Chondrocyte (in vitro differentiated cells): ENCODE data around the gene ZNF711. TPM values are rescaled to one million over a fixed set of nuclear protein-coding genes. Genes with fewer than 3 reads are reported as not detected.
"Not testable (repeated sequence)": the region's sequence is repeated elsewhere in the genome, so short reads cannot be mapped to it uniquely, and the experiment has no call there.

ENCODE experiments used
- DNase-seq: peaks from one replicate; pipeline ENCODE4 v3.0.0; 2021; ENCODE audit warnings: mixed read lengths, low spot score
- H3K27ac Mint-ChIP-seq: one replicate; pipeline ENCODE4 v1.8.0; 2021; ENCODE audit warnings: mild to moderate bottlenecking, moderate library complexity, mixed read lengths; ENCODE audit not compliant: unreplicated experiment
- H3K27me3 Mint-ChIP-seq: 2 replicates; pipeline ENCODE4 v1.8.0; 2021; ENCODE audit warnings: low read depth, mixed read lengths
- H3K36me3 Mint-ChIP-seq: 2 replicates; pipeline ENCODE4 v1.8.0; 2021; ENCODE audit warnings: low read depth, mixed read lengths
- H3K4me1 Mint-ChIP-seq: 2 replicates; pipeline ENCODE4 v1.8.0; 2021; ENCODE audit warnings: low read depth, mild to moderate bottlenecking, mixed read lengths
- H3K4me3 Mint-ChIP-seq: one replicate; pipeline ENCODE4 v1.8.0; 2021; ENCODE audit warnings: mild to moderate bottlenecking, moderate library complexity, mixed read lengths; ENCODE audit not compliant: unreplicated experiment
- H3K9me3 Mint-ChIP-seq: 2 replicates; pipeline ENCODE4 v1.8.0; 2021; ENCODE audit warnings: low read depth, mixed read lengths
- CTCF ChIP-seq: fragments of 200-600 bp; sonication (generic); IDR thresholded peaks from 2 replicates; pipeline ENCODE4 v1.5.0; 2021; ENCODE audit warnings: antibody characterized with exemption, mild to moderate bottlenecking, moderate library complexity
- total RNA-seq: library from RNA; stranded (reverse); gene quantifications from 3 replicates; pipeline ENCODE4 v1.2.1, GENCODE V29; 2021

Gene ZNF711
- total RNA-seq, 1 donor from 2014 or later = 7.2 TPM

DNA sequence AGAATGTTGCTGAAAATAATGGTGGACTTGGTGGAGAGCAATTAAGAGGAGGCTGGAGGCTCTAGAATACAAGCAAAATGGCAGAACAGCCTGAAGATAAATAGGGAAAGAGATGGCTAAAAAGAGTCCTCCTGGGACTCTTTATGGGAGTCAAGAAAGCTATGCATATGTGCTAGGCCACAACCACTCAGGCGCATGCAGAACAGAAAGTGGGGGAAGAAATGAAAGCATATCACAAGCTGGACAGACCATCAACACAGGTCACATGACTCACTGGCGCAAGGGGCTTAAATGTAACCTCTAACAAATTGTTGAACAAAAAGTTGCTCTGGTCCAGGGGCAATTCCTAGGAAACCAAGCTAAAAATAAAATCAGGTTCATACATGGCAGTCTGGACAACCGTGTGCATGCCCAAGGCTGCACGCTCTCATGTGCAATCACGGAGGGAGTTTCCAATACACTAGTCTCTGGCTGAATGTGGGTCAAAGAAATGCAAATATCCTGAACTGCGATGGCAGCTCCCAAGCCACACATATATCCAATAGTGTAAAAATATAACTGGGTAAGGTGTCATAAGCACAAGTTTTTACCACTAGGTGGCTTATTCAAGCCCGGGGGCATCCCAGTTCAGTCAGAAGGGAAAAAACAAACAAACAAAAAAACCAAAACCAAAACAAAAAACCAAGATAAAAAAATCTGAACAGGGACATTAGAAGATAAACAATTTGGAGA, 45.4 kb downstream of the ZNF711 start:
- no peaks in the 10 kb centered on the region for H3K36me3 Mint-ChIP-seq
- no peak for DNase-seq

DNA sequence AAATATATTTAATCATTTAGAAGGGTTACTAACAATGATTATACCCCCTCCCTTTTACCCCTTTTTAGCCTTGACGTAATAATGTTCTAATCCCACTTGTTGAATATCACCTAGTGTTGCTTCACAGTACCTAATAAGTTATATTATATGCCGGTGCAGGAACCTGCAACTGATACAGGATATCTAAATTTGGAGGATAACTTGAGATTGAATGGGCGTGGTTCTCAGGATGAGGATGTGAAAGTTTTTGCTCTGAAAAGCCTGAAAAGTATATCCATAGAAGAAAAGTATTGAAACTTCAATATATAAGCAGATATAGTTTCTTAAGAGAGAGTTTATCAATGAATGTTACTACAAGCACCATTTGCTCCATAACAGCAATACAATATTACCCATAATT, 59.8 kb downstream of the ZNF711 start:
- DNase-seq = no peak
- Mint-ChIP-seq H3K4me3 (no peak overlapping the region), H3K27ac (no peak overlapping the region), H3K9me3 (peaks cover 17% of the 10 kb centered on the region), H3K36me3 (no peaks in the 10 kb centered on the region), H3K27me3 (no peaks in the 10 kb centered on the region), H3K4me1 (no peaks in the 10 kb centered on the region)
- TF ChIP-seq CTCF = no peak

More for the DNA sequence above, 45.4 kb downstream of the ZNF711 start:
- H3K27me3 Mint-ChIP-seq = no peaks in the 10 kb centered on the region
- H3K27ac Mint-ChIP-seq = no peak overlapping the region
- no peak overlapping the region for H3K4me3 Mint-ChIP-seq
- no peaks in the 10 kb centered on the region for H3K4me1 Mint-ChIP-seq
- TF ChIP-seq CTCF = no peak
- peaks cover 40% of the 10 kb centered on the region for H3K9me3 Mint-ChIP-seq

DNA sequence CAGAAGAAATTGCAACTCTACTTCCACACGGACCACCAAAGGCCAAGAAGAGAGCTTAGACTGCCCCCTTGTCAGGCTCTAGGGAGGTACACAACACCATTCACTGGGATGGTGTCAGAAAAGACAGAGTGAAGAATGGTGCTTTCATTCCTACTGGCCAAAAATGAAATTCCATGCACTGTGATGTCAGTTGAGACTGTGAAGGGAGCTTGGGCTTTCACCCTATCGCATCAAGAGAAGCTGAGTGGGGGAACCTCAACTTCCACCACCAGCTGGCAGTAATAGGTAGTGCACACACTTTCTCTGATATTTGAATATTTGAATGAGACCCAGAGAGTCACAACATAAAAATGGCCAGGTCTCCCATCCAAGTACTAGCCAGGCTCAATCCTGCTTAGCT, 65.9 kb downstream of the ZNF711 start:
- no peaks in the 10 kb centered on the region for H3K4me1 Mint-ChIP-seq
- peaks cover 16% of the 10 kb centered on the region for H3K9me3 Mint-ChIP-seq
- TF ChIP-seq CTCF = peak; percentile 12
- no peaks in the 10 kb centered on the region for H3K36me3 Mint-ChIP-seq
- no peak overlapping the region for H3K27ac Mint-ChIP-seq
- no peak for DNase-seq
- H3K27me3 Mint-ChIP-seq = no peaks in the 10 kb centered on the region
- no peak overlapping the region for H3K4me3 Mint-ChIP-seq

GRCh38 chrX:85311348-85311747, 67.6 kb downstream of the ZNF711 start:
- not testable (repeated sequence) for H3K4me1 Mint-ChIP-seq, H3K4me3 Mint-ChIP-seq, H3K27me3 Mint-ChIP-seq, H3K27ac Mint-ChIP-seq, DNase-seq, H3K36me3 Mint-ChIP-seq
- peaks cover 16% of the 10 kb centered on the region for H3K9me3 Mint-ChIP-seq

Other genes with a start within 250 kb of the ZNF711 start
- 23.6 to 33.0 TPM (median 25.6 TPM) in 3 replicates for gene APOOL, start 240.1 kb upstream of the ZNF711 start, total RNA-seq
- 0.15 TPM in 1 of 3 replicates, not detected in the others for gene SATL1, start 212 bp upstream of the ZNF711 start, total RNA-seq
- gene POF1B, start 135.7 kb downstream of the ZNF711 start, total RNA-seq = not detected in 3 replicates